Measurements from ENCODE around the gene SUV39H1.
"Not testable (repeated sequence)": the region's sequence is repeated elsewhere in the genome, so short reads cannot be mapped to it uniquely, and the experiment has no call there.

The SUV39H1 gene

GRCh38 chrX:48688531-48689150, 7.9 kb upstream of the SUV39H1 start:
- DNase-seq (ENCODE audit: low read depth), result no peak

DNA sequence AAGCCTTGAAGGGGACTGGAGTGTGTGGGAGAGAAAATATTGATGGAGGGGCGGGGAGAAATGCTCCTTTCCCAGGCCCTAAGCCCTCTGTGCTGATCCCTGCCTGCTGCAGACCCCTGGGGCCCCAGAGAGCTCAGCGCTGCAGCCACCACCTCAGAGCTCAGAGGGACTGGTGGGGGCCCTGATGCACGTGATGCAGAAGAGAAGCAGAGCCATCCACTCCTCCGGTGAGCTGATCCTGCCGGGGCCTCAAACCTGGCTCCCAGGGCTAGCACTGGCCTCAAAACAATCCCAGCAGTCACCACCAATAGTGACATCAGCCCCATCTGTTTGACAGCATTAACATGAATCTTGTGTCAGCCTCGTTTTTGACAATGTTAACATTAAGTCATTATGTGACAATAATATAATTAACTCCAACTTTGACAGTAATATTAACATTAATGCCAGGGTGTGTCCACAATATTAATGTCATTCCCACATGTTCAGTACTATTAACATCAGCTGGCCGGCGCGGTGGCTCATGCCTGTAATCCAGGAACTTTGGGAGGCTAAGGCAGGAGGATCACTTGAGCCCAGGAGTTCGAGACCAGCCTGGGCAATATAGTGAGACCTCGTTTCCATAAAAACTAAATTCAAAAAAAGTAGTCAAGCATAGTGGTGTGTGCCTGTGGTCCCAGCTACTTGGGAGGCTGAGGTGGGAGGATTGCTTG, 7.2 kb upstream of the SUV39H1 start:
- DNase-seq (ENCODE audit: low read depth), result no peak

GRCh38 chrX:48691746-48692145, 4.8 kb upstream of the SUV39H1 start:
- not testable (repeated sequence) for DNase-seq (ENCODE audit: low read depth)

GRCh38 chrX:48694776-48695533, 1.6 kb upstream of the SUV39H1 start:
- no peak for DNase-seq (ENCODE audit: low read depth)

- DNase-seq (ENCODE audit: low read depth), result no peak
Observed at GRCh38 chrX:48695534-48695896, 1.0 kb upstream of the SUV39H1 start.

DNA sequence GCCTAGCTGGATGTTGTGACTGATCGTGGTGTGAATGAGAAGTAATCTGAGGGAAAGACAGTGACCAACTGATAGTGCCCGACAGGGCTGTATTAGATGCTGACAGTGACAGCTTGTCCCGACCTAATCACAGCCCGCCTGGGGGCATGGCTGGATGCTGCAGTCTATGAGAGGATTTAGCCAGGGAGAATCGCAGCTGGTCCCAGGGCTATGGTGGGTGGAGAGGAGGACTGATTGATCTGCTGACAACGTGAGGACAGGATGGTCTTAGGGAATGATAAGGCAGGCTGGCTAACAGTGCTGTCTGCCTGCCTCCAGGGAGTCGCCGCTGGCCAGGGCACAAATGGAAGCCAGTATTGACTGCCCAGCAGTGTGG, 621 bp upstream of the SUV39H1 start:
- no peak for DNase-seq (ENCODE audit: low read depth)

GRCh38 chrX:48696909-48697727, 584 bp downstream of the SUV39H1 start:
- DNase-seq (ENCODE audit: low read depth), result peak; percentile 71

DNA sequence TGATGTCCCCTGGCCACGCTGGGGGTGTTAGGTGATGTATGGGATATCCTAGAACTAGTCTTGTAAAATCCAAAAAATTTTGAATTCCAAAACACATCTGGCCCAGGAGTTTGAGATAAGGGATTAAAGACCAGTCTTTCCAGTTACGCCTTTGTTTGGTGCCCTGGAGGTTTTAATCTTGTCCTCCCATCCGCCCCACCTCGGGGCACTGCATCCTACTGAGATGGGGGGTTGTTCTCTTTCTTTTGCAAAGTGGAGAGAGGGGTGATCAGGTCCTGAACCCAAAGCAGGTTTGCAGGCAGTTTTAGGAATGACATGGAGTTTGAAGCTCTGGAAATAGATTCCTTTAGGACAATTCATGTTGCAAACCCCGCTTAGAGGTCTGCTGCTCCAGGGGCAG, 1.8 kb downstream of the SUV39H1 start:
- DNase-seq (ENCODE audit: low read depth), result no peak

DNA sequence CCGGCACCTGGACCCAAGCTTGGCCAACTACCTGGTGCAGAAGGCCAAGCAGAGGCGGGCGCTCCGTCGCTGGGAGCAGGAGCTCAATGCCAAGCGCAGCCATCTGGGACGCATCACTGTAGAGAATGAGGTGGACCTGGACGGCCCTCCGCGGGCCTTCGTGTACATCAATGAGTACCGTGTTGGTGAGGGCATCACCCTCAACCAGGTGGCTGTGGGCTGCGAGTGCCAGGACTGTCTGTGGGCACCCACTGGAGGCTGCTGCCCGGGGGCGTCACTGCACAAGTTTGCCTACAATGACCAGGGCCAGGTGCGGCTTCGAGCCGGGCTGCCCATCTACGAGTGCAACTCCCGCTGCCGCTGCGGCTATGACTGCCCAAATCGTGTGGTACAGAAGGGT, 3.7 kb downstream of the SUV39H1 start:
- DNase-seq (ENCODE audit: low read depth), result no peak

GRCh38 chrX:48700951-48701653, 4.6 kb downstream of the SUV39H1 start:
- DNase-seq (ENCODE audit: low read depth), result no peak

GRCh38 chrX:48702032-48702431, 5.5 kb downstream of the SUV39H1 start:
- DNase-seq (ENCODE audit: low read depth), result peak; percentile 86

GRCh38 chrX:48702716-48703115, 6.2 kb downstream of the SUV39H1 start:
- no peak for DNase-seq (ENCODE audit: low read depth)

DNA sequence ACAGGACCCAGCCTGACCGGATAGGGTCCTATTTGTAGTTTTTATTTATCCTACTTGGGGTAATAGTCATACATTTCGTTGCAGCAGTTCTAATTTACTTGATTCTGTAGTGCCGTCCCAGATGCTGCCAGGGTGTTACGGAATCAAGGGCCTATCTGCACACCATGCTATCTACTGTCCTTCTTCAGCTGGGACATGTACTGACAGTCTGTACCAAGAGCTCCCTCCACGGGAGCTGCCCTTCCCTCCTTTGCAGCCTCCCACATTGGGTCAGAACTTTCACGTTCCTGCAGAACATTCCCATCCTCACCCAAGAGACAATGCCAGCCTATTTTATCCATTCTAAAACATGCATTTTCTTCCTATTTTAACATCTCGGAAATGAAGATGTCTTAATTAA, 6.7 kb downstream of the SUV39H1 start:
- DNase-seq (ENCODE audit: low read depth), result no peak

DNA sequence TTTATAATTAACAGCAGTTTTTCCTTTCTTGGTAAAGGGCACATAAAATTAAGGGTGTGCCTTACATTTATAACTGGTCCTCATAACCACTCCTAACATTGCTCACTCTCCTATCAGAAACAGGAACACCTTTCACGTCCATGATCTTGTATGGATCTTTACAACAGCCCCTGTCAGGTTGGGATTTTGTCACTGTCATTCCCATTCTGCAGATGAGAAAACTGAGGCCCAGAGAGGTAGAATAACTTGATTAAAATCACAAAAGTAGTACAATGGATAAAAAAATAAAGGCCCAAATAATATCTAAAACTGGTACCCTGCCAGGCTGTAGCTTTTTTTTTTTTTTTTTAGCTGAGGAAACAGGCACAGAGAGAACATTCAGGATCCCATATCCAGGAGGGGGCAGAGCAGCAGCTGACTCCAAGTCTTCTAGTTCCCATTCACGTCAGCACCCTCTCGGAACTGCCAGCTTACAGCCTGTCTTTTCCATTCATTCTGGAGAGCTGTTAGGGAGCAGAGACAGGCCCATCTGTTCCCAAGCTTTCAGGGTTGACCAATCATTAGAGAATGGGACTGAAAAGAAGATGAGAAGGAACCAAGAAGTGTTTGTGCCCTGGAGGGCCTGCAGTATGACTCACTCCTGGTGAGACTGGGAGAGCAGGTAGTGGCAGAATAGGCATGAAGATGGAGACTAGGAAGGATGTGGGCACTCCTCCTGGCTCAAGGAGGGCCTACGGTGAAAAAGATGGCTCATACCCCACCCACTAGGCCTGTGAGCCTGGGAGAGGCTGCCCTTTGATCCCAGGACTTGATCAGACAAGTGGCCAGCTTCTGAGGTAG, 7.3 kb downstream of the SUV39H1 start:
- no peak for DNase-seq (ENCODE audit: low read depth)

- DNase-seq (ENCODE audit: low read depth), result no peak
Observed at GRCh38 chrX:48705871-48706270, 9.3 kb downstream of the SUV39H1 start.

DNA sequence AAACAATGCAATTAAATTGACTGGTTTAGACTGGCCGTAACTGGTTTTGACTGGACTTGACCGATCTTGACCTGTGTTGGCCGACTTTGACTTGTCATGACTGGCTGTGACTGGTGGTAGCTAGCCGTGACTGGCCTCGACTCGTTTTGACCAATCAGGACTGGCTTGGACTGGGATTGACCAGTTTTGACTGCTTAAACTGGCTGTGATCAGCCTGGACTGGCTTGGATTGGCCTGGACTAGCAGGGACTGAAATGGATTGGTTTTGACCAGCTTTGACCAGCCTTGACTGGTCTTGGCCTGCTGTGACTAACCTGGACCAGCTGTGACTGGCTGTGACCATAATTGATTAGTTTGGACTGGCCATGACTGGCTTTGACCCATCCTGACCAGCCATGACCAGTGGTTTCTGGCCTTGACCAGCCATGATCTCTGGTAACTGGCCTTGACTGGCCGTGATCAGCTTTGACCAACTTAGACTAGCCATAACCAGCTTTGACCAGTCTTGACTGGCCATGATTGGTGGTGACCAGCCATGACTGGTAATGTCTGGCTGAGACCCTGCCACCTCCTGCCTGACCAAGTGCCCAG, 13.1 kb downstream of the SUV39H1 start:
- DNase-seq (ENCODE audit: low read depth), result no peak

GRCh38 chrX:48711162-48711928, 14.8 kb downstream of the SUV39H1 start:
- DNase-seq (ENCODE audit: low read depth), result no peak

GRCh38 chrX:48711929-48712505, 15.5 kb downstream of the SUV39H1 start:
- no peak for DNase-seq (ENCODE audit: low read depth)

- no peak for DNase-seq (ENCODE audit: low read depth)
Observed at GRCh38 chrX:48713847-48714246, 17.3 kb downstream of the SUV39H1 start.

Data from CMK (cell line).